ENCODE results near the gene SGPP1. TPM values are rescaled to one million over a fixed set of nuclear protein-coding genes. Genes with fewer than 3 reads are reported as not detected.

SGPP1 gene
- total and polyA plus RNA-seq, 2 of the 8 experiments (the other 6 are each of a cell fraction or from before 2014, with no cell fraction given): 5.7 to 8.1 TPM

DNA sequence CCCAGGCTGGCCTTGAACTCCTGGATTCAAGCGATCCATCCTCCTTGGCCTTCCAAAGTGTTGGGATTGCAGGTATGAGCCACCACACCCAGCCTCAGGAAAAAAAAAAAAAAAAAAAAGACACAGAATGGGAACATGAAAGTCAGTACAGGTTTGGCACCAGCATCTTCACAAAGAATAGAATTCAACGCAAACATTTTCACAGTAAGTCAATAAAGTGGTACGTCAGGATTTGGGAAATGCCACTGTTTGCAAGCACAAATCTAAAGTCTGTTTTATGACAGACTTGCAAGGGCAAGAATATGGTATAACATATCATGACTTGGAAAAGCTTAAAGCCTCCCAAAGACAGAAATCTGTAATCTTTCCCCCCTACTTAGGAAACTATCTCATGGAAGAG lies 51.2 kb downstream of the SGPP1 start (continued):
- TF ChIP-seq, protein P1, sequence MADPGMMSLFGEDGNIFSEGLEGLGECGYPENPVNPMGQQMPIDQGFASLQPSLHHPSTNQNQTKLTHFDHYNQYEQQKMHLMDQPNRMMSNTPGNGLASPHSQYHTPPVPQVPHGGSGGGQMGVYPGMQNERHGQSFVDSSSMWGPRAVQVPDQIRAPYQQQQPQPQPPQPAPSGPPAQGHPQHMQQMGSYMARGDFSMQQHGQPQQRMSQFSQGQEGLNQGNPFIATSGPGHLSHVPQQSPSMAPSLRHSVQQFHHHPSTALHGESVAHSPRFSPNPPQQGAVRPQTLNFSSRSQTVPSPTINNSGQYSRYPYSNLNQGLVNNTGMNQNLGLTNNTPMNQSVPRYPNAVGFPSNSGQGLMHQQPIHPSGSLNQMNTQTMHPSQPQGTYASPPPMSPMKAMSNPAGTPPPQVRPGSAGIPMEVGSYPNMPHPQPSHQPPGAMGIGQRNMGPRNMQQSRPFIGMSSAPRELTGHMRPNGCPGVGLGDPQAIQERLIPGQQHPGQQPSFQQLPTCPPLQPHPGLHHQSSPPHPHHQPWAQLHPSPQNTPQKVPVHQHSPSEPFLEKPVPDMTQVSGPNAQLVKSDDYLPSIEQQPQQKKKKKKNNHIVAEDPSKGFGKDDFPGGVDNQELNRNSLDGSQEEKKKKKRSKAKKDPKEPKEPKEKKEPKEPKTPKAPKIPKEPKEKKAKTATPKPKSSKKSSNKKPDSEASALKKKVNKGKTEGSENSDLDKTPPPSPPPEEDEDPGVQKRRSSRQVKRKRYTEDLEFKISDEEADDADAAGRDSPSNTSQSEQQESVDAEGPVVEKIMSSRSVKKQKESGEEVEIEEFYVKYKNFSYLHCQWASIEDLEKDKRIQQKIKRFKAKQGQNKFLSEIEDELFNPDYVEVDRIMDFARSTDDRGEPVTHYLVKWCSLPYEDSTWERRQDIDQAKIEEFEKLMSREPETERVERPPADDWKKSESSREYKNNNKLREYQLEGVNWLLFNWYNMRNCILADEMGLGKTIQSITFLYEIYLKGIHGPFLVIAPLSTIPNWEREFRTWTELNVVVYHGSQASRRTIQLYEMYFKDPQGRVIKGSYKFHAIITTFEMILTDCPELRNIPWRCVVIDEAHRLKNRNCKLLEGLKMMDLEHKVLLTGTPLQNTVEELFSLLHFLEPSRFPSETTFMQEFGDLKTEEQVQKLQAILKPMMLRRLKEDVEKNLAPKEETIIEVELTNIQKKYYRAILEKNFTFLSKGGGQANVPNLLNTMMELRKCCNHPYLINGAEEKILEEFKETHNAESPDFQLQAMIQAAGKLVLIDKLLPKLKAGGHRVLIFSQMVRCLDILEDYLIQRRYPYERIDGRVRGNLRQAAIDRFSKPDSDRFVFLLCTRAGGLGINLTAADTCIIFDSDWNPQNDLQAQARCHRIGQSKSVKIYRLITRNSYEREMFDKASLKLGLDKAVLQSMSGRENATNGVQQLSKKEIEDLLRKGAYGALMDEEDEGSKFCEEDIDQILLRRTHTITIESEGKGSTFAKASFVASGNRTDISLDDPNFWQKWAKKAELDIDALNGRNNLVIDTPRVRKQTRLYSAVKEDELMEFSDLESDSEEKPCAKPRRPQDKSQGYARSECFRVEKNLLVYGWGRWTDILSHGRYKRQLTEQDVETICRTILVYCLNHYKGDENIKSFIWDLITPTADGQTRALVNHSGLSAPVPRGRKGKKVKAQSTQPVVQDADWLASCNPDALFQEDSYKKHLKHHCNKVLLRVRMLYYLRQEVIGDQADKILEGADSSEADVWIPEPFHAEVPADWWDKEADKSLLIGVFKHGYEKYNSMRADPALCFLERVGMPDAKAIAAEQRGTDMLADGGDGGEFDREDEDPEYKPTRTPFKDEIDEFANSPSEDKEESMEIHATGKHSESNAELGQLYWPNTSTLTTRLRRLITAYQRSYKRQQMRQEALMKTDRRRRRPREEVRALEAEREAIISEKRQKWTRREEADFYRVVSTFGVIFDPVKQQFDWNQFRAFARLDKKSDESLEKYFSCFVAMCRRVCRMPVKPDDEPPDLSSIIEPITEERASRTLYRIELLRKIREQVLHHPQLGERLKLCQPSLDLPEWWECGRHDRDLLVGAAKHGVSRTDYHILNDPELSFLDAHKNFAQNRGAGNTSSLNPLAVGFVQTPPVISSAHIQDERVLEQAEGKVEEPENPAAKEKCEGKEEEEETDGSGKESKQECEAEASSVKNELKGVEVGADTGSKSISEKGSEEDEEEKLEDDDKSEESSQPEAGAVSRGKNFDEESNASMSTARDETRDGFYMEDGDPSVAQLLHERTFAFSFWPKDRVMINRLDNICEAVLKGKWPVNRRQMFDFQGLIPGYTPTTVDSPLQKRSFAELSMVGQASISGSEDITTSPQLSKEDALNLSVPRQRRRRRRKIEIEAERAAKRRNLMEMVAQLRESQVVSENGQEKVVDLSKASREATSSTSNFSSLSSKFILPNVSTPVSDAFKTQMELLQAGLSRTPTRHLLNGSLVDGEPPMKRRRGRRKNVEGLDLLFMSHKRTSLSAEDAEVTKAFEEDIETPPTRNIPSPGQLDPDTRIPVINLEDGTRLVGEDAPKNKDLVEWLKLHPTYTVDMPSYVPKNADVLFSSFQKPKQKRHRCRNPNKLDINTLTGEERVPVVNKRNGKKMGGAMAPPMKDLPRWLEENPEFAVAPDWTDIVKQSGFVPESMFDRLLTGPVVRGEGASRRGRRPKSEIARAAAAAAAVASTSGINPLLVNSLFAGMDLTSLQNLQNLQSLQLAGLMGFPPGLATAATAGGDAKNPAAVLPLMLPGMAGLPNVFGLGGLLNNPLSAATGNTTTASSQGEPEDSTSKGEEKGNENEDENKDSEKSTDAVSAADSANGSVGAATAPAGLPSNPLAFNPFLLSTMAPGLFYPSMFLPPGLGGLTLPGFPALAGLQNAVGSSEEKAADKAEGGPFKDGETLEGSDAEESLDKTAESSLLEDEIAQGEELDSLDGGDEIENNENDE (IDR thresholded peaks at IDR 0.05; ENCODE audit: insufficient replicate concordance, low read length): no peak
- TF ChIP-seq GABPA (IDR thresholded peaks at IDR 0.05; ENCODE audit: borderline replicate concordance, insufficient read depth, low read length) (no peak), CHD1 (IDR thresholded peaks at IDR 0.05; ENCODE audit: low read depth, low read length) (no peak), TAF7 (optimal IDR thresholded peaks at IDR 0.05; ENCODE audit: borderline replicate concordance, low read depth, low read length) (no peak), JUN (IDR thresholded peaks at IDR 0.05; ENCODE audit: low read depth, low read length) (no peak), RAD21 (IDR thresholded peaks at IDR 0.05 in 1 of 2, conservative IDR thresholded peaks at IDR 0.05 in 1 of 2; ENCODE audit: low read depth in 2 of 2, low read length in 2 of 2) (no peak), BRCA1 (IDR thresholded peaks at IDR 0.05; ENCODE audit: low read depth, low read length) (no peak), CBX8 (IDR thresholded peaks at IDR 0.05; ENCODE audit: borderline replicate concordance, low read depth, low read length) (no peak), NANOG (IDR thresholded peaks at IDR 0.05; ENCODE audit: insufficient read depth, low read depth, low read length, poor library complexity, severe bottlenecking) (no peak), CEBPB (IDR thresholded peaks at IDR 0.05; ENCODE audit: low read depth, low read length) (no peak)
